HG03045 (cell line): ENCODE data around the gene AHNAK2.

Source experiments
- ATAC-seq: cut with Tn5 transposase; IDR thresholded peaks from one replicate; pipeline ENCODE4 v1.9.1; 2021; ENCODE audit warnings: mild to moderate bottlenecking, moderate library complexity; ENCODE audit not compliant: unreplicated experiment

AHNAK2 gene

DNA sequence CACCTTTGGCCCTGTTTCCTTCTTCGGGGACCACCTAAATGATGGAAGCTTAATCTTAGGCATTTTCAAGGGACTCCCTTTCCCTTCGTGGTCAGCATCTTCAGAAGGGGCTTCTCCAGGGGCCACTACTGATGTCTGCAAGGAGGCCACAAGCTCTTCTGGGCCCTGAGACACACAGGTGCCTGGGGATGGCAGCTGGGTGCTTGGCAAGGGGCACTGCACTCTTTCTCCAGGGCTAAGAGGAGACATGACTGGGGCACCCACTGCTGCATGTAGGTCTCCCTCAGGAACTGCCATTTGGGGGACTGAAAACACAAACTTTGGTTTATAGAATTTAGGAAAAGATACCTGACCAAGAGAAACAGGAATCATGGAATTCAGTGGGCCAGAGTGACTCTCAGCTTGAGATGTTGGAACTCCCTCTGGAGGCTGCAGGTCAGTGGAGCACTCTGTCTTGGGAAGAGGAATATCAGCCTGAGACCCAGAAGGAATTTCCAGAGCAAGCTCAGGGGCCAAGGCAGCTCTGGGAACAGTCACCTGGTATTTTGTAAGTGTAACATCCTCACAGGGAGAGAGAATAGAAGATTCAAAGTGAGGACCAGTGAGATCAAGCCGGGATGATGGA, 37.5 kb downstream of the AHNAK2 start:
- no peak for ATAC-seq

- no peak for ATAC-seq
Observed at GRCh38 chr14:104939666-104940410, 38.3 kb downstream of the AHNAK2 start.

DNA sequence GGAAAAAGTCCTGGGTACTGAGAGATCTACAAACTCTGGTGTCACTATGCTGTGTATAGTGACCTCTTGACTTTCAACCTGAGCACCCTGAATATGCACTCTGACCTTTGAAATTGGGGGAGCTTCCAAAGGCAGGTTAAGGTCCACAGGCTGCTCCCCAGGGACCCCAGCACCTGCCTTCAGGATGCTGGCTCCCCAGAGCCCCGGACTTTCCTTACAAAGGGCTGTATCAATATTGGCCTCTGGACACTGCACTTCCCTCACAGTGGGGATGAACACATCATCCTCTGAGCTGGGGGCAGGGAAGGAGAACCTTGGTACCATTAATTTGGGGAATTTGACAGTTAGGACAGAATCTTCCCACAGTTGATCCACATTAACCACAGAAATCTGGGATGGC, 39.2 kb downstream of the AHNAK2 start:
- ATAC-seq = no peak

GRCh38 chr14:104938436-104938835, 39.7 kb downstream of the AHNAK2 start:
- no peak for ATAC-seq

- ATAC-seq = no peak
Observed at GRCh38 chr14:104937694-104938365, 40.3 kb downstream of the AHNAK2 start.

DNA sequence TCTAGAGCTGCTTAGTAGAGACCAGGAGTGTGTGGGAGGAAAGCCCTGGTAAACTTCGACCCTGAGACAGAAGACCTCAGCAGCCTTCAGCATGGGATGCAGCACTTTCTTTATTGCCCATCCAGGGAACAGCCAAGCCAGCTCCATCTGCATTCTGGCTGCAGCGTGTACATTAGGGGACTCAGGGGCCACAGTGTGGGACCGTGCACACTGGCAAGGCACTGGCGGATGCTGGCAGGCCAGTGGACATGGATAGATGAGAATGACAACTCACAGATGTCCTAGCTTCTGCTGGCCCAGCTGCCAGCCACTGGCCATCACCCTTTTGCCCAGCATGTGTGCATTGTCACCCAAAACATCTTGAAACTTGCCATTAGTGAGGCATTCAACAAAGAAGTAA, 41.0 kb downstream of the AHNAK2 start:
- no peak for ATAC-seq

GRCh38 chr14:104936361-104937155, 41.6 kb downstream of the AHNAK2 start:
- ATAC-seq = no peak

DNA sequence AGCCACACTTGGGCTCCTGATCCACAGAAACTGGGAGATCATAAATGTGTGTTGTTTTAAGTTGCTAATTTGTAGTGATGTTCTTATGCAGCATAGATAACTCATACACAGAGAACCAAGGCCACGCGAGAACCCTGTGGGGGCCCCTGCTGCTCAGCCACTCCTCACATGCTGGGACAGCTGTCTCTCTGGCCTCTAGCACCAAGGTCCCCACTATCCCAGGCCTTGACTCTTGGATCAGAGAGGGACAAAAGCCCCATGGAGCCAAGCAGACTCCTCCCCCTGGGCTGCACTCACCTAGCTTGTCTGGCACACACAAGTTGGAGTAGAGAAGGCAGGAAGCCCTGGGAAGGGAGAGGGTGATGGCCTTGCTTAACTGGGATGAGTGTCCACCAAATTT, 42.2 kb downstream of the AHNAK2 start:
- ATAC-seq = no peak

DNA sequence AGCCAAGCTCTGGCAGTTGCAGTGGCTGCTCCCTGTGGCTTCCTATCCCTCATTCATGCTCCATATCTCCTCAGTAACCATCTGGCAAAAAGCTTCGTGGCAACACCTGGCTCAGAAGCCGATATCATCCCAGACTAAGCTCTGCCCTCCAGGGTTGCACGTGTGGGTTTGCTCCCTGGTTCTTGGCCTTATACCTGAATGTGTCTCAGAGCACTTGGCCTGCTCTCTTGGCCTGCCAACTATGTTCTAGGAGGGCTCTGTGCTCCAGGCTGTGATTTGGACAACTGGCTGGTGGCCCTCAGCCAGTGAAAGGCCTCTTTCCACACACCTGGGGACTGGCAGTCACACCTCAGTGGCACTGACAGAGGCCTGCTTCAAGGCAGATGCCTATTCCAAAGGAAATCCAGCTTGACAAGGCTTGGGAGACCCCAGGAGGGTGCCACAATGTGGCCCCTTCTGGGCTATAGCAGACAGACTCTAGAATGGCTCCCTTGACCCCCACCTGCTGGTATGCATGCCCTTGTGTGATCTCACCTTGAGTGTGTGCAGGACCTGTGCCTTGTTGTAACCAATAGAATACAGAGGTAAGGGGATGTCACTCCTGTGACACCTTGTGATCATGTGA, 43.0 kb downstream of the AHNAK2 start:
- ATAC-seq = no peak

DNA sequence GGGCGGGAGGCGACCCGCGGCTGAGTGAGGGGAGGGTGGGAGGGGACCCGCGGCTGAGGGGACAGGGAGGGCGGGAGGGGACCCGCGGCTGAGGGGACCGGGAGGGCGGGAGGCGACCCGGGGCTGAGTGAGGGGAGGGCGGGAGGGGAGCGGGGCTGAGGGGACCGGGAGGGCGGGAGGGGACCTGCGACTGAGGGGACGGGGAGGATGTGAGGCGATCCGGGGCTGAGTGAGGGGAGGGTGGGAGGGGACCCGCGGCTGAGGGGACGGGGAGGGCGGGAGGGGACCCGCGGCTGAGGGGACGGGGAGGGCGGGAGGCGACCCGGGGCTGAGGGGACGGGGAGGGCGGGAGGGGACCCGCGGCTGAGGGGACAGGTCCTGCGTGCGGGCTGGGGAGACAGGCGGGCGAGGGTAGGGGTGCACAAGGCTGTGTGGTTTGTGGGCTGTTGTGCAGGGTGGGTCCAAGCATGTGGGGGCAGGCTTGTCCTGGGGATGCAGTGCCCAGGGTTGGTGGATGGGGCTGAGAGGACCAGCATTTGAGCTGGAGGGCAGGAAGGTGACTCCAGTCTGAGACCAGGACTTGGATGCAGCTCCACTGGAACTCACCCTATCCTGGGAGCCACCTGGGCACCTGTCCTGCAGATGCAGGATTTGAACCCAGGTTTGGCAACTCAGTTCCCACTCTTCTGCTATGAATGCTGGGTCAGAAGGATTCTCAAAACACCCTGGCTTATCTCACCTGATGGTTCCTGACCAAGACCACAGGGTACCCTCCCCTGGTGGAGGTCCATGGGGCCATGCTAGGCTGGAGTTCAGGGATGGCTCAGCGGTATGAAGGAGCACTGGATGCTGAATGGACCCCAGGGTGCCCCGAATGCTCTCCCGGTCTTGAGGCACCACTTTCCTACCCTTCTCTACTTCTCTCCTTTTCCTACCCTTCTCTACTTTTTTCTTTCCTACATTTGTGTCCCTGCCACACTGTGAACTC, 44.1 kb downstream of the AHNAK2 start:
- no peak for ATAC-seq

- peak; percentile 50 for ATAC-seq
Observed at GRCh38 chr14:104932676-104933631, 45.2 kb downstream of the AHNAK2 start.

- no peak for ATAC-seq
Observed at GRCh38 chr14:104931771-104932675, 46.2 kb downstream of the AHNAK2 start.

- ATAC-seq = no peak
Observed at GRCh38 chr14:104931304-104931770, 46.8 kb downstream of the AHNAK2 start.

GRCh38 chr14:104930526-104931303, 47.5 kb downstream of the AHNAK2 start:
- ATAC-seq = no peak

- no peak for ATAC-seq
Observed at GRCh38 chr14:104929268-104930230, 48.6 kb downstream of the AHNAK2 start.
